Measurements from ENCODE around the gene CHST9. TPM values are rescaled to one million over a fixed set of nuclear protein-coding genes. Genes with fewer than 3 reads are reported as not detected.
A peak's percentile ranks its signal among the peaks of the same experiment; 100 is the strongest.

The CHST9 gene
- total RNA-seq, 6 experiments from 2014 or later, result 3.8 to 24.2 (median 9.8) TPM

GRCh38 chr18:27136208-27136535, 48.9 kb downstream of the CHST9 start:
- ATAC-seq (peak; percentile 86 to 95 (median 92)), DNase-seq (peak in 2 of 3 donors; percentile 71 to 74)
- H3K4me1 ChIP-seq, result peaks cover 0 to 16% (median 5%) of the 10 kb centered on the region in 4 donors
- H3K36me3 ChIP-seq, result no peaks in the 10 kb centered on the region
- H3K4me3 ChIP-seq, result no peak overlapping the region
- WGBS (ENCODE audit: insufficient coverage, low coverage, low lambda C conversion rate, missing lambda C conversion rate), result 35% methylated on average over 3 of the region's 4 CpGs
- H3K27me3 ChIP-seq, result no peaks in the 10 kb centered on the region
- peak overlapping the region in 1 of 3 donors; percentile 31 for H3K27ac ChIP-seq
- no peaks in the 10 kb centered on the region for H3K9me3 ChIP-seq
- TF ChIP-seq CTCF (IDR thresholded peaks at IDR 0.05) (no peak), POLR2A (IDR thresholded peaks at IDR 0.05) (peak; percentile 24)
- intact Hi-C loops (cut with DNase I), result no loop called here

GRCh38 chr18:27135504-27136207, 49.5 kb downstream of the CHST9 start:
- H3K27me3 ChIP-seq, result no peaks in the 10 kb centered on the region
- H3K36me3 ChIP-seq, result no peaks in the 10 kb centered on the region
- WGBS (ENCODE audit: insufficient coverage, low coverage, low lambda C conversion rate, missing lambda C conversion rate), result 43% methylated on average over 4 of the region's 7 CpGs
- TF ChIP-seq CTCF (IDR thresholded peaks at IDR 0.05), result no peak
- TF ChIP-seq POLR2A (IDR thresholded peaks at IDR 0.05), result no peak
- H3K27ac ChIP-seq, result peak overlapping the region in 1 of 3 donors; percentile 31
- peaks cover 0 to 16% (median 5%) of the 10 kb centered on the region in 4 donors for H3K4me1 ChIP-seq
- H3K4me3 ChIP-seq, result no peak overlapping the region
- no peaks in the 10 kb centered on the region for H3K9me3 ChIP-seq
- ATAC-seq (peak; percentile 68 to 85 (median 76)), DNase-seq (no peak)
- intact Hi-C loops (cut with DNase I), result no loop called here

- H3K9me3 ChIP-seq, result no peaks in the 10 kb centered on the region
- H3K27me3 ChIP-seq, result no peaks in the 10 kb centered on the region
- WGBS (ENCODE audit: insufficient coverage, low coverage, low lambda C conversion rate, missing lambda C conversion rate), result 56% methylated on average over 7 of the region's 7 CpGs
- peak overlapping the region in 1 of 3 donors; percentile 52 for H3K27ac ChIP-seq
- ATAC-seq (peak in 3 of 4 donors; percentile 28 to 90 (median 53)), DNase-seq (no peak)
- no peak for TF ChIP-seq CTCF (IDR thresholded peaks at IDR 0.05)
- no peak for TF ChIP-seq POLR2A (IDR thresholded peaks at IDR 0.05)
- no peaks in the 10 kb centered on the region for H3K4me1 ChIP-seq
- no peaks in the 10 kb centered on the region for H3K36me3 ChIP-seq
- intact Hi-C loops (cut with DNase I), result no loop called here
- peak overlapping the region in 1 of 3 donors; percentile 11 for H3K4me3 ChIP-seq
These were observed 55.0 kb downstream of the CHST9 start for GRCh38 chr18:27130065-27130630.

- H3K4me3 ChIP-seq, result no peak overlapping the region
- no peak for TF ChIP-seq POLR2A (IDR thresholded peaks at IDR 0.05)
- intact Hi-C loops (cut with DNase I), result no loop called here
- H3K9me3 ChIP-seq, result no peaks in the 10 kb centered on the region
- no peak for DNase-seq
- no peaks in the 10 kb centered on the region for H3K27me3 ChIP-seq
- WGBS (ENCODE audit: insufficient coverage, low coverage, low lambda C conversion rate, missing lambda C conversion rate), result 46% methylated on average over 1 of the region's 1 CpG
- no peak for ATAC-seq
- no peaks in the 10 kb centered on the region for H3K36me3 ChIP-seq
- H3K27ac ChIP-seq, result no peak overlapping the region
- peaks cover 0 to 7% (median 2%) of the 10 kb centered on the region in 4 donors for H3K4me1 ChIP-seq
These were observed 60.9 kb downstream of the CHST9 start for GRCh38 chr18:27124196-27124595.

GRCh38 chr18:27121108-27121507, 64.0 kb downstream of the CHST9 start:
- WGBS (ENCODE audit: insufficient coverage, low coverage, low lambda C conversion rate, missing lambda C conversion rate), result 83% methylated on average over 1 of the region's 1 CpG
- ATAC-seq, result peak in 2 of 4 donors; percentile 23 to 93
- intact Hi-C loops (cut with DNase I), result no loop called here

More at GRCh38 chr18:27121108-27121507, 64.0 kb downstream of the CHST9 start:
- no peak for DNase-seq
- peaks cover 0 to 12% (median 2%) of the 10 kb centered on the region in 4 donors for H3K4me1 ChIP-seq
- H3K4me3 ChIP-seq, result no peak overlapping the region
- H3K27me3 ChIP-seq, result no peaks in the 10 kb centered on the region
- TF ChIP-seq POLR2A (IDR thresholded peaks at IDR 0.05) (no peak), CTCF (IDR thresholded peaks at IDR 0.05) (no peak)
- no peaks in the 10 kb centered on the region for H3K9me3 ChIP-seq
- no peak overlapping the region for H3K27ac ChIP-seq
- H3K36me3 ChIP-seq, result no peaks in the 10 kb centered on the region
